Epithelial cell of prostate (primary cell): ENCODE data around the gene C4orf54.

Experiments
- DNase-seq: peaks from one replicate; pipeline ENCODE4 v3.0.0-alpha.2; 2011; ENCODE audit warnings: low read depth, low spot score
- H3K27ac ChIP-seq: fragments of 450-650 bp; 2 replicates; pipeline ENCODE4 v1.5.1; 2017; ENCODE audit warnings: mild to moderate bottlenecking

C4orf54 gene

GRCh38 chr4:99652596-99653436 lies 4.8 kb downstream of the C4orf54 start:
- DNase-seq = no peak
- no peak overlapping the region for H3K27ac ChIP-seq

GRCh38 chr4:99651811-99652485 lies 5.7 kb downstream of the C4orf54 start:
- no peak overlapping the region for H3K27ac ChIP-seq
- no peak for DNase-seq

- H3K27ac ChIP-seq = no peak overlapping the region
- no peak for DNase-seq
Measured at GRCh38 chr4:99651016-99651769, 6.4 kb downstream of the C4orf54 start.

GRCh38 chr4:99649778-99650177 lies 7.8 kb downstream of the C4orf54 start:
- H3K27ac ChIP-seq = no peak overlapping the region
- no peak for DNase-seq

GRCh38 chr4:99649208-99649607 lies 8.4 kb downstream of the C4orf54 start:
- no peak for DNase-seq

GRCh38 chr4:99648321-99648720 lies 9.3 kb downstream of the C4orf54 start:
- H3K27ac ChIP-seq = no peak overlapping the region
- DNase-seq = no peak

More at GRCh38 chr4:99649208-99649607, 8.4 kb downstream of the C4orf54 start:
- H3K27ac ChIP-seq = no peak overlapping the region

- no peak for DNase-seq
- H3K27ac ChIP-seq = no peak overlapping the region
Measured at GRCh38 chr4:99647071-99647470, 10.6 kb downstream of the C4orf54 start.

GRCh38 chr4:99645638-99646037 lies 12.0 kb downstream of the C4orf54 start:
- no peak overlapping the region for H3K27ac ChIP-seq
- no peak for DNase-seq

GRCh38 chr4:99645036-99645435 lies 12.6 kb downstream of the C4orf54 start:
- H3K27ac ChIP-seq = no peak overlapping the region
- no peak for DNase-seq

- DNase-seq = no peak
- H3K27ac ChIP-seq = no peak overlapping the region
Measured at GRCh38 chr4:99644453-99644852, 13.2 kb downstream of the C4orf54 start.

GRCh38 chr4:99642725-99643489 lies 14.7 kb downstream of the C4orf54 start:
- H3K27ac ChIP-seq = no peak overlapping the region
- DNase-seq = no peak

GRCh38 chr4:99640676-99641075 lies 17.0 kb downstream of the C4orf54 start:
- no peak for DNase-seq
- no peak overlapping the region for H3K27ac ChIP-seq

GRCh38 chr4:99637174-99637573 lies 20.5 kb downstream of the C4orf54 start:
- no peak for DNase-seq
- no peak overlapping the region for H3K27ac ChIP-seq

GRCh38 chr4:99636422-99636821 lies 21.2 kb downstream of the C4orf54 start:
- no peak overlapping the region for H3K27ac ChIP-seq
- no peak for DNase-seq

GRCh38 chr4:99635601-99636000 lies 22.0 kb downstream of the C4orf54 start:
- DNase-seq = no peak
- no peak overlapping the region for H3K27ac ChIP-seq

GRCh38 chr4:99634742-99635360 lies 22.8 kb downstream of the C4orf54 start:
- H3K27ac ChIP-seq = peak overlapping the region; percentile 10
- no peak for DNase-seq

- peak; percentile 78 for DNase-seq
- no peak overlapping the region for H3K27ac ChIP-seq
Measured at GRCh38 chr4:99633772-99634171, 23.9 kb downstream of the C4orf54 start.

- no peak for DNase-seq
- H3K27ac ChIP-seq = no peak overlapping the region
Measured at GRCh38 chr4:99630857-99631360, 26.7 kb downstream of the C4orf54 start.

- no peak overlapping the region for H3K27ac ChIP-seq
- DNase-seq = no peak
Measured at GRCh38 chr4:99629962-99630554, 27.6 kb downstream of the C4orf54 start.
